Measurements from ENCODE around the gene PID1.

Gene PID1

DNA sequence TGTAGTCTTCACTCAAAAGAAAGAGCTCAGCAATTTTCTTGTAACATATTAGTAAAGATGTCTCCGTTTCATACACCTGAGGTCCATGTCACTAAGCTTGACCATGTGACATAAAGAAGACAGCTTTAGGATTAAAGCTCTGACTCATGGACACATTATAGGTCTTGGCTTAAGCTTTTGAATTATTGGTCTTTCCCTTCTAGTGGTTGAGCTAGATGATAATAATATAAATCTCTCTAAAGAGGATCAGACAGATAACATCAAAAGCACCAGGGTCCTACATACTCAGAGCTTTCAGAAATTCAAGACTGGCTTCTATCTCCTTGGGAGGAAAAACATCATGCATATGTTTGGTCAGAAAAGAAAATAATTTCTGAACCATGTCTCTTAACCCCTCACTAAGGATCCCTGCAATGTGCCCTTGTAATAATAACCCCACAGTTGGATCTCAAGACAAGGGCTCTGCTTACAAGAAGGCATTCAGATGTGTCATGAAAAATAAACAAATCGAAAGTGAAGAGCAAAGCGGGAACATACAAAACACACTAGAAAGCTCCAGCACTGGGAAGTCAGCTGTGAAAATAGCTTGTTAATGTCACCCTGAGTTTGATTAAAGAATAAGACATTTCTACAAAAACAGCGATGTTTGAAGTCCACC is 174.5 kb downstream of the PID1 start:
- FAIRE-seq (no peak), DNase-seq (ENCODE audit: insufficient read length, low spot score) (no peak)
- no peak for TF ChIP-seq POLR2A (IDR thresholded peaks at IDR 0.05; ENCODE audit: low read depth, low read length)
- TF ChIP-seq SPI1 (IDR thresholded peaks at IDR 0.05; ENCODE audit: low read depth, low read length): no peak
- no peak for TF ChIP-seq POU2F2 (IDR thresholded peaks at IDR 0.05; ENCODE audit: low read depth, low read length)
- TF ChIP-seq PAX5 (IDR thresholded peaks at IDR 0.05; ENCODE audit: insufficient read depth, low read length, severe bottlenecking): no peak
- no peak for TF ChIP-seq POLR2AphosphoS5 (IDR thresholded peaks at IDR 0.05; ENCODE audit: low read depth, low read length)
- TF ChIP-seq TAF1 (IDR thresholded peaks at IDR 0.05; ENCODE audit: low read depth, low read length): no peak

DNA sequence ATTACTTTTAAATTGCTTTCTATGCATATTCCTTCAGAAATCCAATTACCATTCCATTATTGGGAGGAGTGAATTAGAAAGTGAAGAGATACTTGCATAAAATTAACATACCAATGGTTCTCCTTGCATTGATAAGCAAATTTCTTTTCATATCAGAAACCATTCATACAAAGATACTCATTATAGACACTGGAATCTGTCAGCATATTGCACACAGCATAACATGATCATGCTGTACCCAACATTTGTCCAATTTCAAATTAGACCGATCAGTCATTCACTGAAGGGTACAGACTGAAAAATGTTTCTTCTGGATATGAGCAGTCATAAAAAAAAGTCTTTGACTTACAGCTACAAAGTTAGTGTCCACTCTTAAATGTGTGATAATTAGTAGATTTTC is 175.6 kb downstream of the PID1 start:
- DNase-seq (ENCODE audit: insufficient read length, low spot score) (no peak), FAIRE-seq (no peak)
- TF ChIP-seq POLR2AphosphoS5 (IDR thresholded peaks at IDR 0.05; ENCODE audit: low read depth, low read length) (no peak), SPI1 (IDR thresholded peaks at IDR 0.05; ENCODE audit: low read depth, low read length) (no peak), TAF1 (IDR thresholded peaks at IDR 0.05; ENCODE audit: low read depth, low read length) (no peak), POLR2A (IDR thresholded peaks at IDR 0.05; ENCODE audit: low read depth, low read length) (no peak), POU2F2 (IDR thresholded peaks at IDR 0.05; ENCODE audit: low read depth, low read length) (no peak), PAX5 (IDR thresholded peaks at IDR 0.05; ENCODE audit: insufficient read depth, low read length, severe bottlenecking) (no peak)

DNA sequence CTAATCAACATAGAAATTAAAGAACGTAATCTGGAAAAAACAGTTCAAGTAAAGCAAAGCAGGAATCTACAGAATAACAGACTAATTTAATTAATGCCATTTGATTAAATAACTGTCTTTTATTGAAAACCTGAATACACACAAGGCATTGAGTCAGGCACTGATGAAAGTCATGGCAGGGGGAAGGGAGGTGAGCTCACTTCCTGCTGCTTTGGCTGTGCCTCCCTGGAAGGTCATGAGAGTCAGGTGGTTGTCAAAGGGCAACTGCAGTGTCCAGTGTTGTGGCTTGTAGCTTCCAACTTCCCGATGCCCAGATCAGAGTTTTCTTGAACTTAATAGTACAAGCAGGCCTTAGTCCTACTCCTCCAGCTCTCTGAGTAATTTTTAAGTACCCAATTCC is 180.9 kb downstream of the PID1 start:
- FAIRE-seq (no peak), DNase-seq (ENCODE audit: insufficient read length, low spot score) (no peak)
- TF ChIP-seq PAX5 (IDR thresholded peaks at IDR 0.05; ENCODE audit: insufficient read depth, low read length, severe bottlenecking) (no peak), POLR2A (IDR thresholded peaks at IDR 0.05; ENCODE audit: low read depth, low read length) (no peak), POLR2AphosphoS5 (IDR thresholded peaks at IDR 0.05; ENCODE audit: low read depth, low read length) (no peak), TAF1 (IDR thresholded peaks at IDR 0.05; ENCODE audit: low read depth, low read length) (no peak), POU2F2 (IDR thresholded peaks at IDR 0.05; ENCODE audit: low read depth, low read length) (no peak), SPI1 (IDR thresholded peaks at IDR 0.05; ENCODE audit: low read depth, low read length) (no peak)

DNA sequence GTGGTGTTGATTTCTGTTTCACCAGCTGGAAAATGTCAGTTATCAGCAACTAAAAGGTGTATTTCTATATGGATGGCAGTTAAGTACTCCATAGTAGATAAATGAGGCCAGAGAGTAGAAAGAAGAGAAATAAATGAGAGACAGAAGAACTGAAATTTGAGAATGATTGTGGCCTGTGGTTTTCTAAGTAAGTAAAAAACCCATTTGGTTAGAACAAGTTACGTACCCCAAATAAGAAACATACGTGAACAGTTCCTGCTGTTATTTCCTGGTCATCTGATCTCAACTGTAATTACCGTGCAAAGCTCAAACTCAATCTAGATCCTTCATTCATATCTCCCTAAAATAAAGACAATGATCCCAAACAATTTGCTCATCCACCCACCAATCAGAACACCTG is 181.3 kb downstream of the PID1 start:
- DNase-seq (ENCODE audit: insufficient read length, low spot score): no peak
- TF ChIP-seq PAX5 (IDR thresholded peaks at IDR 0.05; ENCODE audit: insufficient read depth, low read length, severe bottlenecking): no peak
- no peak for TF ChIP-seq POLR2A (IDR thresholded peaks at IDR 0.05; ENCODE audit: low read depth, low read length)
- TF ChIP-seq POLR2AphosphoS5 (IDR thresholded peaks at IDR 0.05; ENCODE audit: low read depth, low read length): no peak
- no peak for TF ChIP-seq TAF1 (IDR thresholded peaks at IDR 0.05; ENCODE audit: low read depth, low read length)
- TF ChIP-seq POU2F2 (IDR thresholded peaks at IDR 0.05; ENCODE audit: low read depth, low read length): no peak
- TF ChIP-seq SPI1 (IDR thresholded peaks at IDR 0.05; ENCODE audit: low read depth, low read length): no peak

DNA sequence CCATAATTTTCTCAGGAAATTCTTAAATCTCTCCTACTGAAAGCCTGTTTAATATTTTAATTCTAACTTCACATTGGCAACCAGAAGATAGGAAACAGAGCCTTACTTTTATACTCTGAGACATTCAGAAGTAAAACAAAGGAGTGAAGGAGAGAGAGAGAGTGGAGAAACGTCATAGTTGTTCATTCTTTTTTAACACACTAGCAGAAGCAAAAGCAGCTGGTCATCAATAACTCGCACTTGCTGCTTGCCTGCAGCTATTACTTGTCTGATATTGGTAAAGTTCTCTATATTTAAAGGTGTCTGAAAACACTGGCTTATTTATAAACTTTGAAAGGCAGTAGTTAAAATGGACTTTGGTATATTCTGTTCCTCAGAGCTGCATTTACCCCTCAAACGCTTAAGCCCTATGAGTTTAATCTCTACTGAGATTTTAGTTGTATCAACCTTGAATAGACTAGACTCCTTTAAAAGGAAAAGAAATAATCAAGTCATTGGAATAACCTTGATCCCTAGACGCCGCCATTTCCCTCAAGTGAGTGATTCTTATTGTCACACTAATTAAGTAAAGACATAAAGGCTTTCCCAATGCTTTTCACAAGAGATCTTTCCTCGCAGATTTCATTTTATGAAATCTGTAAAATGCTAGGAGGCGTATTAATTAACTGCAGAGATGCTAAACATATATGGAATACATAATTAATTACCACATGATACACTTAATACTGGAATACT is 182.0 kb downstream of the PID1 start:
- no peak for DNase-seq (ENCODE audit: insufficient read length, low spot score)
- TF ChIP-seq POLR2AphosphoS5 (IDR thresholded peaks at IDR 0.05; ENCODE audit: low read depth, low read length) (no peak), POLR2A (IDR thresholded peaks at IDR 0.05; ENCODE audit: low read depth, low read length) (no peak), SPI1 (IDR thresholded peaks at IDR 0.05; ENCODE audit: low read depth, low read length) (no peak), TAF1 (IDR thresholded peaks at IDR 0.05; ENCODE audit: low read depth, low read length) (no peak), POU2F2 (IDR thresholded peaks at IDR 0.05; ENCODE audit: low read depth, low read length) (no peak), PAX5 (IDR thresholded peaks at IDR 0.05; ENCODE audit: insufficient read depth, low read length, severe bottlenecking) (no peak)
- no peak for FAIRE-seq

More for the DNA sequence above, 181.3 kb downstream of the PID1 start:
- FAIRE-seq: no peak

DNA sequence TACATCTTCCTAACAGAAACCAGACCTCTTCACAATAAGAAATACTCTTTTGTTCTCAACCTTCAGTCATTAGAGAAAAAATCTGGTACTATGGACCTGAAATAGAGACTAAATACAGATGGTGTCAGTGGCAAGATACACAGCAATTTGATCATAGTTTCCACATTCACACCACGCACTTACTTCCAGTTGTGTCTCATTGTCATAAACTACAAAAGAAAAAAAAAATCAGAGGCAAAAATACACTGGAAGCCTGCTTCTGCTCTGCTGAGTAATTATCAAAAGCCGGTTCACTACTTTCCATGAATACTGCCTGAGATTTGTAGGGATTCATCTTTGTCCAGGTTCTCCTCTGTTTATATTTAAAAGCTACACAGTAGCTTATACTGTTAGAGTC is 182.6 kb downstream of the PID1 start:
- FAIRE-seq (no peak), DNase-seq (ENCODE audit: insufficient read length, low spot score) (no peak)
- no peak for TF ChIP-seq PAX5 (IDR thresholded peaks at IDR 0.05; ENCODE audit: insufficient read depth, low read length, severe bottlenecking)
- TF ChIP-seq POLR2A (IDR thresholded peaks at IDR 0.05; ENCODE audit: low read depth, low read length): no peak
- TF ChIP-seq TAF1 (IDR thresholded peaks at IDR 0.05; ENCODE audit: low read depth, low read length): no peak
- no peak for TF ChIP-seq POU2F2 (IDR thresholded peaks at IDR 0.05; ENCODE audit: low read depth, low read length)
- TF ChIP-seq SPI1 (IDR thresholded peaks at IDR 0.05; ENCODE audit: low read depth, low read length): no peak
- no peak for TF ChIP-seq POLR2AphosphoS5 (IDR thresholded peaks at IDR 0.05; ENCODE audit: low read depth, low read length)

DNA sequence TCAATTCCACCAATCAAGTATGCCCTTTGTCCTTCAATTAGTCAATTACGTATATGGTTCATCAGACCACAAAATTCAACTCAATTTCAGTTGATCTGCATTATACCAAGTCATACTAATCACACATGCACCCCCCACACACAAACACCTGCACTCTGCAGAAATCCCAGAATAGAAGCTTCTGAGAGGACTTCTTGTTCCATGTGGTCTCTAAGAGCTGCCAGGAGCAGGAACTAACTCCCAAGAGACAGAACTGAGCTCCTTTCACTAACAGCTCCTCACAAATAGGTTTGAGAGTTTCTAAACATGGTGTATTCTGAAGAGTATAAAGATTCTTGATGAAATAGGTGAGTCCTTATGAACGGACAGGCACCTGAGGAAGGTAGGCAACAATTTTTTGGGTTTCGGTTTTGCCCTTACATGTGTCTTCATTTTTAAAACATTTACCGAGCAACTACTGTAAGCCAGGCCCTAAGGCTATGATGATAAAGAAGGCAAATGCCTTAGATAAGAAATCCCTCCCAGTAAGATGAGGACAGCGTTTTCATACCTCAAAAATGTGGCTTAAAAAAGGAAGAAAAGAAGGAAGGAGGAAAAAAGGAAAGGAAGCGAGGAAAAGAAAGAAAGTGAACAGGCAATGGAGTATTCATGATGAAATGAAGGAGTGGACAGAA is 183.1 kb downstream of the PID1 start:
- no peak for TF ChIP-seq PAX5 (IDR thresholded peaks at IDR 0.05; ENCODE audit: insufficient read depth, low read length, severe bottlenecking)
- no peak for TF ChIP-seq SPI1 (IDR thresholded peaks at IDR 0.05; ENCODE audit: low read depth, low read length)
- no peak for TF ChIP-seq POLR2AphosphoS5 (IDR thresholded peaks at IDR 0.05; ENCODE audit: low read depth, low read length)
- DNase-seq (ENCODE audit: insufficient read length, low spot score) (no peak), FAIRE-seq (no peak)

DNA sequence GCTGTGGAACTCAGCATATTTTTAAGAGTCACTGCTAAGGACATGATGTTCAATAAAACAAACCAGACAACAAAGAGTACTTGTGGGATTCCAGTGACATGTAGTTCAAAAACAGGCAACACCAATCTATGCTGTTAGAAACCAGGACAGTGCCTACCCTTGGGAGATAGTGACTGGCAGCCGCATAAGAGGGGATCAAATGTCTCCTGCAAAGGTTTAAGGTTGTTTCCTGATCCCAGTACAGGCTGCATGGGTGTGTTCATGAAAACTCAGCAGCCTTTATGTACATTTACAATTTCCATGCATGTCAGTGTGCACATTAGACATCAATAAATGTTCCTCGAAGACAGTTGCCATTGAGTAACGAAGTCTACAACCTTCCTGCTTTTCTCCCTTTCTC is 183.8 kb downstream of the PID1 start:
- TF ChIP-seq SPI1 (IDR thresholded peaks at IDR 0.05; ENCODE audit: low read depth, low read length) (no peak), TAF1 (IDR thresholded peaks at IDR 0.05; ENCODE audit: low read depth, low read length) (no peak), POLR2AphosphoS5 (IDR thresholded peaks at IDR 0.05; ENCODE audit: low read depth, low read length) (no peak), POLR2A (IDR thresholded peaks at IDR 0.05; ENCODE audit: low read depth, low read length) (no peak), POU2F2 (IDR thresholded peaks at IDR 0.05; ENCODE audit: low read depth, low read length) (no peak), PAX5 (IDR thresholded peaks at IDR 0.05; ENCODE audit: insufficient read depth, low read length, severe bottlenecking) (no peak)
- DNase-seq (ENCODE audit: insufficient read length, low spot score): no peak

DNA sequence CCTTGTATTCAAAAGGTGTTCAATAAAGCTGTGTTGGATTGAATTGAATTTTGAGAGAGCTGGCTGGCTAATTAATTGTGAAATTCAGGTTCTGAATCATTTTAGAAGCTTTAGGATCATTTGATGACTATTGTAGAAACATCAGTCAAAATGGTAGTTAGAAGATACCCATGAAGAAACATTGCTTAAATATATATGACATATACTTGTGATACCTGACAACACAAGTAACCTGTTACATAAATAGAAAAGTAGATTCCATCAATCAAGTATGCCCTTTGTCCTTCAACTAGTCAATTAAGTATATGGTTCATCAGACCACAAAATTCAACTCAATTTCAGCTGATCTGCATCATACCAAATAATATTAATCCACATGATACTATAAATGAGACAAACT is 185.6 kb downstream of the PID1 start:
- DNase-seq (ENCODE audit: insufficient read length, low spot score) (no peak), FAIRE-seq (no peak)
- TF ChIP-seq TAF1 (IDR thresholded peaks at IDR 0.05; ENCODE audit: low read depth, low read length): no peak
- no peak for TF ChIP-seq POLR2A (IDR thresholded peaks at IDR 0.05; ENCODE audit: low read depth, low read length)
- TF ChIP-seq PAX5 (IDR thresholded peaks at IDR 0.05; ENCODE audit: insufficient read depth, low read length, severe bottlenecking): no peak
- no peak for TF ChIP-seq SPI1 (IDR thresholded peaks at IDR 0.05; ENCODE audit: low read depth, low read length)
- TF ChIP-seq POLR2AphosphoS5 (IDR thresholded peaks at IDR 0.05; ENCODE audit: low read depth, low read length): no peak
- no peak for TF ChIP-seq POU2F2 (IDR thresholded peaks at IDR 0.05; ENCODE audit: low read depth, low read length)

More for the DNA sequence above, 183.8 kb downstream of the PID1 start:
- no peak for FAIRE-seq

All from GM12891 (cell line).